Activated T-cell treated with anti-CD3 and anti-CD28 coated beads for 4 hours (primary cell): ENCODE measurements around the gene SUGT1.
"Not testable (repeated sequence)": the region's sequence is repeated elsewhere in the genome, so short reads cannot be mapped to it uniquely, and the experiment has no call there.

Experiments
- DNase-seq: peaks from one replicate; pipeline ENCODE4 v3.0.0-alpha.2; 2020

SUGT1 gene

GRCh38 chr13:52670726-52671125, 18.1 kb downstream of the SUGT1 start:
- DNase-seq: no peak

- no peak for DNase-seq
These were observed 20.8 kb downstream of the SUGT1 start for GRCh38 chr13:52673465-52673864.

- DNase-seq: no peak
These were observed 25.2 kb downstream of the SUGT1 start for GRCh38 chr13:52677823-52678222.

GRCh38 chr13:52685806-52686205, 33.2 kb downstream of the SUGT1 start:
- not testable (repeated sequence) for DNase-seq

GRCh38 chr13:52686376-52686775, 33.7 kb downstream of the SUGT1 start:
- DNase-seq: no peak

GRCh38 chr13:52695856-52696255, 43.2 kb downstream of the SUGT1 start:
- no peak for DNase-seq

GRCh38 chr13:52696566-52696965, 43.9 kb downstream of the SUGT1 start:
- no peak for DNase-seq

GRCh38 chr13:52701728-52702465, 49.3 kb downstream of the SUGT1 start:
- no peak for DNase-seq

GRCh38 chr13:52703482-52703881, 50.8 kb downstream of the SUGT1 start:
- no peak for DNase-seq

- DNase-seq: no peak
These were observed 53.4 kb downstream of the SUGT1 start for GRCh38 chr13:52706081-52706480.

GRCh38 chr13:52707375-52707774, 54.7 kb downstream of the SUGT1 start:
- no peak for DNase-seq

- not testable (repeated sequence) for DNase-seq
These were observed 55.6 kb downstream of the SUGT1 start for GRCh38 chr13:52708266-52708665.

- no peak for DNase-seq
These were observed 58.6 kb downstream of the SUGT1 start for GRCh38 chr13:52711286-52711685.

- DNase-seq: no peak
These were observed 59.7 kb downstream of the SUGT1 start for GRCh38 chr13:52712385-52712784.

GRCh38 chr13:52713894-52714293, 61.3 kb downstream of the SUGT1 start:
- DNase-seq: no peak

GRCh38 chr13:52720904-52721303, 68.3 kb downstream of the SUGT1 start:
- DNase-seq: not testable (repeated sequence)

- DNase-seq: not testable (repeated sequence)
These were observed 68.7 kb downstream of the SUGT1 start for GRCh38 chr13:52721356-52721755.

GRCh38 chr13:52723181-52723580, 70.5 kb downstream of the SUGT1 start:
- no peak for DNase-seq

GRCh38 chr13:52725302-52725701, 72.7 kb downstream of the SUGT1 start:
- no peak for DNase-seq

- DNase-seq: no peak
These were observed 73.6 kb downstream of the SUGT1 start for GRCh38 chr13:52726258-52726657.

GRCh38 chr13:52734075-52734623, 81.5 kb downstream of the SUGT1 start:
- DNase-seq: no peak

- DNase-seq: no peak
These were observed 84.3 kb downstream of the SUGT1 start for GRCh38 chr13:52736891-52737290.

- no peak for DNase-seq
These were observed 84.8 kb downstream of the SUGT1 start for GRCh38 chr13:52737451-52737850.

- no peak for DNase-seq
These were observed 85.3 kb downstream of the SUGT1 start for GRCh38 chr13:52737965-52738364.
